HepG2 (cell line): ENCODE results near the gene ZC3H18. TPM values are rescaled to one million over a fixed set of nuclear protein-coding genes. Genes with fewer than 3 reads are reported as not detected.

Experiments used
- ATAC-seq: fragments of 200-7000 bp; cut with Tn5 transposase; 3 replicates; pipeline ENCODE4 v1.9.1; 2020; ENCODE audit warnings: mild to moderate bottlenecking, moderate library complexity
- BruUV-seq: library from RNA; stranded (reverse); fragments of 400-500 nt; replicated peaks from 2 replicates; lab custom pipeline; 2021; lab: Mats Ljungman, UMichigan
- CTCF ChIA-PET: fragments of 300-600 bp; formaldehyde crosslinking; extraction: SDS; loops from one replicate; lab custom pipeline; 2021; ENCODE audit warnings: low total read pairs, inconsistent platforms, low intra/inter-chr PET ratio; lab: Yijun Ruan, JAX
- POLR2A ChIA-PET: fragments of 350-600 bp; sonication (Branson Sonifier 250); formaldehyde crosslinking; loops from one replicate; lab custom pipeline; 2020; ENCODE audit warnings: antibody characterized with exemption, inconsistent platforms; lab: Yijun Ruan, JAX
- DNase-seq: peaks from one replicate; pipeline ENCODE4 v3.0.0-alpha.2; 2015; ENCODE audit warnings: low spot score
- FAIRE-seq: peaks from 3 replicates; lab custom pipeline; 2011; peaks lifted over from hg19 to GRCh38; lab: Jason Lieb, UNC
- H2AFZ ChIP-seq: one replicate; pipeline ENCODE4 v1.6.1; 2011; ENCODE audit warnings: low read length, inconsistent platforms
- H3K27ac ChIP-seq: fragments of 300-600 bp; 3 replicates; pipeline ENCODE4 v1.8.0; 2011; ENCODE audit warnings: mixed run types, mild to moderate bottlenecking, mixed read lengths, low read length, inconsistent platforms; ENCODE audit not compliant: insufficient read depth; ENCODE audit errors: extremely low read length
- H3K27me3 ChIP-seq, 2 experiments: fragments of 200-600 bp in 1 of 2; 2 replicates in 1 of 2; 3 replicates in 1 of 2; pipeline versions ENCODE4 v1.6.0 to v1.8.0; 2011; ENCODE audit warnings: low read length in 2 of 2, mild to moderate bottlenecking in 2 of 2, moderate library complexity in 2 of 2, inconsistent platforms in 1 of 2; ENCODE audit not compliant: insufficient read depth in 2 of 2, control insufficient read depth in 1 of 2
- H3K36me3 ChIP-seq, 2 experiments: fragments of 200-600 bp in 1 of 2; replicated peaks in 1 of 2; 2 replicates in 1 of 2; 3 replicates in 1 of 2; pipeline versions ENCODE4 v1.5.1 to v1.8.0; 2011; ENCODE audit warnings: low read length in 2 of 2, inconsistent platforms in 1 of 2; ENCODE audit not compliant: insufficient read depth in 2 of 2, control insufficient read depth in 1 of 2
- H3K4me1 ChIP-seq: 2 replicates; pipeline ENCODE4 v1.5.1; 2012; ENCODE audit warnings: low read length, inconsistent platforms; ENCODE audit not compliant: insufficient read depth
- H3K4me2 ChIP-seq: 2 replicates; pipeline ENCODE4 v1.6.0; 2011; ENCODE audit warnings: low read depth, low read length, inconsistent platforms
- H3K4me3 ChIP-seq, 3 experiments: fragments of 200-600 bp in 1 of 3; sonication (generic), shearing (Covaris generic) in 1 of 3; replicated peaks in 1 of 3; 2 replicates each; pipeline ENCODE4 v1.5.1; 2011 to 2016; ENCODE audit warnings: low read length in 3 of 3, inconsistent platforms in 2 of 3, low read depth in 2 of 3, mild to moderate bottlenecking in 2 of 3, control low read depth in 1 of 3, mixed read lengths in 1 of 3; ENCODE audit not compliant: insufficient read depth in 1 of 3
- H3K79me2 ChIP-seq: one replicate; pipeline ENCODE4 v1.6.1; 2011; ENCODE audit warnings: low read length, inconsistent platforms; ENCODE audit not compliant: insufficient read depth
- H3K9ac ChIP-seq: 2 replicates; pipeline ENCODE4 v1.6.0; 2011; ENCODE audit warnings: mild to moderate bottlenecking, low read depth, low read length, inconsistent platforms; ENCODE audit not compliant: insufficient read depth
- H3K9me3 ChIP-seq: 2 replicates; pipeline ENCODE4 v1.5.1; 2012; ENCODE audit warnings: mild to moderate bottlenecking, low read length
- H4K20me1 ChIP-seq: 2 replicates; pipeline ENCODE4 v1.6.0; 2011; ENCODE audit warnings: inconsistent platforms, mild to moderate bottlenecking, low read length, moderate library complexity; ENCODE audit not compliant: insufficient read depth
- AGO2 ChIP-seq: fragments of 200-400 bp; formaldehyde crosslinking; optimal IDR thresholded peaks from 2 replicates; pipeline ENCODE3; 2017; ENCODE audit warnings: mild to moderate bottlenecking, low read depth, low read length, moderate library complexity
- ESRRA ChIP-seq: sonication (generic); formaldehyde crosslinking; IDR thresholded peaks from 2 replicates; pipeline ENCODE4 v1.5.1; 2020; ENCODE audit warnings: mild to moderate bottlenecking, low read depth, missing genetic modification reagents
- NFIC ChIP-seq: IDR thresholded peaks from 2 replicates; pipeline ENCODE4 v1.6.1; 2012; ENCODE audit warnings: mild to moderate bottlenecking, low read length, inconsistent platforms
- PHF8 ChIP-seq: sonication (generic); formaldehyde crosslinking; IDR thresholded peaks from 2 replicates; pipeline ENCODE4 v1.5.0; 2020; ENCODE audit warnings: missing genetic modification reagents
- RBM22 ChIP-seq: fragments of 200-400 bp; formaldehyde crosslinking; optimal IDR thresholded peaks from 2 replicates; pipeline ENCODE3; 2017; ENCODE audit warnings: mild to moderate bottlenecking, low read length, moderate library complexity
- SRSF1 ChIP-seq: fragments of 200-400 bp; formaldehyde crosslinking; optimal IDR thresholded peaks from 2 replicates; pipeline ENCODE3; 2017; ENCODE audit warnings: mild to moderate bottlenecking, low read depth, low read length, moderate library complexity
- SYNCRIP ChIP-seq: fragments of 200-400 bp; formaldehyde crosslinking; IDR thresholded peaks from 2 replicates; pipeline ENCODE4 v1.6.1; 2018; ENCODE audit warnings: mild to moderate bottlenecking, low read depth, low read length; ENCODE audit not compliant: insufficient read depth
- ZFX ChIP-seq: sonication (generic); formaldehyde crosslinking; IDR thresholded peaks from 2 replicates; pipeline ENCODE4 v1.4.0; 2020; ENCODE audit warnings: mild to moderate bottlenecking, low read depth, missing genetic modification reagents, moderate library complexity
- ZKSCAN1 ChIP-seq: fragments of 150-350 bp; IDR thresholded peaks from 2 replicates; pipeline ENCODE4 v1.6.1; 2014; ENCODE audit warnings: low read length
- ZNF101 ChIP-seq: sonication (generic); formaldehyde crosslinking; IDR thresholded peaks from 2 replicates; pipeline ENCODE4 v1.4.0; 2020; ENCODE audit warnings: mild to moderate bottlenecking, low read depth, missing genetic modification reagents, borderline replicate concordance
- ZNF121 ChIP-seq: sonication (generic); formaldehyde crosslinking; IDR thresholded peaks from 2 replicates; pipeline ENCODE4 v1.5.0; 2020; ENCODE audit warnings: mild to moderate bottlenecking, missing genetic modification reagents
- ZNF704 ChIP-seq: sonication (generic); formaldehyde crosslinking; IDR thresholded peaks from 2 replicates; pipeline ENCODE4 v1.8.1; 2023; ENCODE audit warnings: mild to moderate bottlenecking, inconsistent platforms, moderate library complexity, missing genetic modification reagents, borderline replicate concordance
- ZXDC ChIP-seq: sonication (generic); formaldehyde crosslinking; IDR thresholded peaks from 2 replicates; pipeline ENCODE4 v1.5.0; 2020; ENCODE audit warnings: mild to moderate bottlenecking, missing genetic modification reagents
- WGBS: methylation state at CpG from one replicate; pipeline ENCODE4 v1.1.6; 2017; ENCODE audit warnings: low lambda C conversion rate; 5-methylcytosine and 5-hydroxymethylcytosine counted together
- in situ Hi-C: cut with HindIII; loops from 2 replicates; pipeline ENCODE4 v1.10.0; 2017; ENCODE audit warnings: low pct_unique_long_range_greater_than_20kb; ENCODE audit not compliant: extremely low pct_ligation_motif_present
- intact Hi-C: fragments of 100-400 bp; cut with micrococcal nuclease; formaldehyde crosslinking; loops from one replicate; pipeline ENCODE4 v1.10.0; 2022; ENCODE audit not compliant: unreplicated experiment
- polyA plus RNA-seq, 8 experiments: library from polyadenylated mRNA; depleted of rRNA in 3 of 8; stranded (reverse) in 7 of 8; unstranded in 1 of 8; fragments of >200 nt; fragmentation: Illumina TruSeq in 4 of 8; extraction: Trizol in 4 of 8; gene quantifications; 2 replicates each; pipeline versions ENCODE4 v1.2.1 to v1.2.3, GENCODE V29; 2011 to 2016; ENCODE audit warnings: low read depth in 4 of 8, missing spikeins in 1 of 8, mixed read lengths in 1 of 8; ENCODE audit not compliant: insufficient read depth in 1 of 8
- total RNA-seq, 5 experiments: library from RNA; depleted of rRNA; stranded (reverse); fragments of >200 nt; fragmentation: Illumina TruSeq; extraction: Trizol; gene quantifications; 2 replicates each; pipeline ENCODE4 v1.2.3, GENCODE V29; 2016; ENCODE audit warnings: low read depth in 1 of 5
- TF ChIP-seq, protein P1 (sequence below): sonication (generic); formaldehyde crosslinking; IDR thresholded peaks from 2 replicates; pipeline ENCODE4 v1.5.0; 2020; ENCODE audit warnings: missing genetic modification reagents, mild to moderate bottlenecking, borderline replicate concordance

ZC3H18 gene
- total and polyA plus RNA-seq, 2 of the 13 experiments (the other 11 are each of a cell fraction or from before 2014, with no cell fraction given) = 11.2 to 27.4 TPM

- TF ChIP-seq ZXDC (CRISPR knock-in tag) = no peak
- TF ChIP-seq SYNCRIP = no peak
These were observed 45.8 kb upstream of the ZC3H18 start (continued) for GRCh38 chr16:88524274-88524972.

DNA sequence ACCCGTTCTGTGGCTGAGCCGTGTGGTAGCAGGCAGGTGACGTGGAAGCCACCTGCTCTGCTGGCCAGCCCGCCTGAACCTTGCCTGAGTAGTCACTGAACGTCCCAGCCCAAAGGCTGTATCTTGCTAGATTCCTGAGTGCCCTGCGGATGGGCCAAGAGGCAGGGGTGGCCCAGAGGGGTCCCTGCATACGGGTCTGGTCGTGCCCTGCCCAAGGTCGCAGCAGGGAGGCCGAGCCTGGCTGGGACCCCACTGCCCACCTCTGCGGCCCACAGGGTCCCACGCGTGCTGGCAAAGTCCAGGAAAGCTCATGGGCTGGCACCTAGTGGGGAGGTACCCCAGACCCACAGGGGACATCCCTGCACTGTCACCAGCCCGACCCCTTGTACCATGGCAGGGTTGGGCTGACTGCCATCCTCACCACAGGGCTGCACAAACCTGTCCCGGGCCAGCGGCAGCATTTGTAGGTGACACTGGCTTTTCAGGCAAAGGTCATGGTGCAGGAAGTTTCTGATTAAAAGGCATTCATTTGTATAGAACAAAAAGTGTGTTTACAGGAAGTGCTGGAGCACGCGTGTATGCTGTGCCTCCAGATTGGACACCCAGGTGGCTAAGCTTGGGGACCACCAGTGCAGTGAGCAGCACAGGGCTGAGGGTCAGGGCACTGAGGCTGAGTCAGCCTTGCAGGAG, 45.1 kb upstream of the ZC3H18 start:
- no TSS peak for BruUV-seq
- DNase-seq (no peak), ATAC-seq (no peak), FAIRE-seq (no peak)
- 79% methylated on average over 7 of the region's 18 CpGs for WGBS
- Histone ChIP-seq H3K4me3 (no peak overlapping the region), H3K36me3 (peaks cover 24 to 30% of the 10 kb centered on the region in 2 experiments; a peak in 4 of 5 replicates), H3K27ac (no peak overlapping the region), H3K79me2 (peaks cover 1% of the 10 kb centered on the region), H2AFZ (no peak overlapping the region), H3K4me1 (peaks cover 31% of the 10 kb centered on the region), H3K9me3 (no peaks in the 10 kb centered on the region), H3K4me2 (no peak overlapping the region), H3K9ac (no peak overlapping the region), H4K20me1 (no peaks in the 10 kb centered on the region; the same call in 1 of the 2 replicates), H3K27me3 (no peaks in the 10 kb centered on the region)
- POLR2A ChIA-PET = interaction anchor here (0.5 to 1.0 kb wide), 3 partner anchors 20 to 96 kb away, joined by 3 to 4 read pairs (median 3); no protein-coding TSS in a partner anchor
- intact Hi-C loops (no loop called here), in situ Hi-C loops (no loop called here)
- CTCF ChIA-PET = interaction anchor here (4.3 kb wide), 1 partner anchor 82 kb away, joined by 88 read pairs; no protein-coding TSS in a partner anchor
- TF ChIP-seq, protein P1, sequence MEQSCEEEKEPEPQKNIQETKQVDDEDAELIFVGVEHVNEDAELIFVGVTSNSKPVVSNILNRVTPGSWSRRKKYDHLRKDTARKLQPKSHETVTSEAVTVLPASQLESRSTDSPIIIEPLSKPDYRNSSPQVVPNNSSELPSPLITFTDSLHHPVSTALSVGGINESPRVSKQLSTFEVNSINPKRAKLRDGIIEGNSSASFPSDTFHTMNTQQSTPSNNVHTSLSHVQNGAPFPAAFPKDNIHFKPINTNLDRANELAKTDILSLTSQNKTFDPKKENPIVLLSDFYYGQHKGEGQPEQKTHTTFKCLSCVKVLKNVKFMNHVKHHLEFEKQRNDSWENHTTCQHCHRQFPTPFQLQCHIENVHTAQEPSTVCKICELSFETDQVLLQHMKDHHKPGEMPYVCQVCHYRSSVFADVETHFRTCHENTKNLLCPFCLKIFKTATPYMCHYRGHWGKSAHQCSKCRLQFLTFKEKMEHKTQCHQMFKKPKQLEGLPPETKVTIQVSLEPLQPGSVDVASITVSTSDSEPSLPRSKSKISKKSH (CRISPR knock-in tag) = 0 out of 2 replicates have a peak, but pooled peaks have one; percentile 14
- no peak for TF ChIP-seq ZKSCAN1
- peak; percentile 10 for TF ChIP-seq AGO2
- 0 out of 2 replicates have a peak, but pooled peaks have one; percentile 44 for TF ChIP-seq ZNF704
- TF ChIP-seq ZNF121 = peak; percentile 35; the same call in 1 of the 2 replicates
- no peak for TF ChIP-seq NFIC
- 0 out of 2 replicates have a peak, but pooled peaks have one; percentile 24 for TF ChIP-seq ZFX (CRISPR knock-in tag)
- no peak for TF ChIP-seq PHF8 (CRISPR knock-in tag)
- TF ChIP-seq SRSF1 = peak; percentile 12
- TF ChIP-seq ESRRA (CRISPR knock-in tag) = no peak
- peak; percentile 6 for TF ChIP-seq RBM22
- TF ChIP-seq ZNF101 (CRISPR knock-in tag) = no peak
